Muscle of arm (tissue), 12 donors: ENCODE measurements around the gene NTS. TPM values are rescaled to one million over a fixed set of nuclear protein-coding genes. Genes with fewer than 3 reads are reported as not detected.
A peak's percentile ranks its signal among the peaks of the same experiment; 100 is the strongest.

ENCODE experiments used
- DNase-seq: peaks from one replicate; pipeline ENCODE4 v3.0.0-alpha.2; 2013
- polyA plus RNA-seq, 12 donors: library from polyadenylated mRNA; unstranded; fragments of 120-200 nt; gene quantifications; one replicate each; pipeline ENCODE4 v1.2.1, GENCODE V29; 2013; ENCODE audit not compliant: insufficient read length in 12 of 12

NTS gene
- polyA plus RNA-seq, 12 donors, result 0.74 to 67.2 (median 2.4) TPM; not detected in 1

DNA sequence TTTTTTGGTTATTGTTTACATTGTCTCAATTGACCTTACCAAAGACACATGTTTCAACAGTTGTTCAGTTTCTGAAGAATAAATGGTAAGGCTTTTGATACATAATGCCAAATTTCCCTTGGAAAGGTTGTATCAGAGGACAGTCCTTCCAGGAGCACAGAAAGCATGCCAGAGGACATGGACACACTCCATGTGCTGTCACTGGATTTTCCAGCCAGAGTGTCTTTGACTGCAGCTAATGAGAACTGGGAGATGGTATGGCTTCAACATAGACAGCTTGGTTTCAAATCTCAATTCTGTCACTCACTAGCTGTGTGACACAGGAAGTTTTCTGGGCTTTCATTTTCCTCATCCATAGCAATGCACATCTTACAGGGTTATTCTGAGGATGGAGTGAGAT, 20.6 kb downstream of the NTS start:
- no peak for DNase-seq

DNA sequence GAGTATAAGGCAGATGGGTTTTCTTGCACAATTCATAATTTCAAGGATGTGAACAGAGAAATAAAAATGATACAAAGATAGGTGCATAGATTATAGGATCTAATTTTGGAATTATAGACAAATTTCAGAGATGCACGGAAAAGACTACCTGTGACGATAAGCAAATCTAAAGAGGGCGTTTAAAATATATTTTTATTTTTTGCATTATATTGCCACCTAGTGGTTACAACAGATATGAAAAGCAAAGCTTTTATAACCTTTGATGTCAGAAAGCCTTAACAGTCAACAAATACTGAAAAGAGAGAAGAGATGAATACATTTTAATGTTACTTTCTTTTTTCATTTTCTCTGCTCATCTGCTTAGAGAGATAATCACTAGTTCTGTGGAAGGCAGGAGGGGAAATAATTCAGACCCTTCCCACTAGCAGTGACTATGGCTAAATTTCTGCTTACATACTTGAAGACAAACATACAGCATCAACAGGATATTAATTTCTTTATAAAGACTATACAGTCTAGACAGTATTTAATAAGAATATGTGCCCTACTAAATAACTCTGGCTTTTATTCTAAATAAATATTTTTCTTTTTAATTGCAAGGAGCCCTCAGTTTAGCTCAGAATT, 46.3 kb downstream of the NTS start:
- DNase-seq, result peak; percentile 6

DNA sequence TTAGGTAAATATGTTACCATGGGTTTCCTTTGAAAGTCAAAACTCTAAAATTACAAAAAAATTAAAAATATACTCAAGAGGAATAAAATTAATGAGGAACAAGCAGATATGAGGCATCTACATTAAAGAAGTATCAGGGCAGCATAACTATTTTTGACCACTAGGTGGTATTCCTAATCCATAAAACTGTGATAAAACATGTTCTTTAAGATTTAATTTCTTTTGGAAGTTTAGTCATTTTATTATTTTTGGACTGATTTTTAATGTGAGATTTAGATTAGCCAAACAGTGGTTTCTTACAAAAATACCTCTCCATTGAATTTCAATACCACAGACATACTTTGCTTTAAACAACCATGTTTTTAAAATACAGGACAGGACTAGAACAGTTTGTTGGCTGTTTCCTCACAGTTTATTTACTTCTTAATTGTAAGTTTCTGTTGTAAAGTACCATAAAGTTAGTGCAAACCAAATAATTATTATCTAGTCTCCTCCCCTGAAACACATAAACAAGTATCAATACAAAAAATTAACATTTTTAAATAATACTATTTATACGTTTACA, 49.8 kb downstream of the NTS start:
- peak; percentile 12 for DNase-seq

DNA sequence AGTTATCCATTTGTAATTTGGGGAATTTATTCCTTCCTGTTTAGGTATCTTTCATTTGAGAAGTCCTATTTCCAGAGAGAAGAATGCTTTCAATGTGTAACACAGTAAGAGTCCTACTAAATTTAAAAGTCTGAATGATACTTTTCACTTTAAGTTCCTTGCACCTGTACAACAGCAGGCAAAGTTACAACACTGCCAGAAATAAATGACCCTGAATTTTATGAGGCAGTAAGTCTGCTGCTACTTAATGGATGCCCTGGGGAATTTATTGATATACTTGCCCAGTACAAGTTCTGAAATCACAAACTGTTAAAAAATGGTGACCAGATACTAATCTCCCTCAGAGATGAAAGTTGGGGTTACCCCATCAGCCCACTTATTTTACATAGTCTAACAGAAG, 53.1 kb downstream of the NTS start:
- no peak for DNase-seq

Other genes starting within 250 kb of the NTS start
- 1 to 10 TPM in 11 of 12 donors, not detected in 1; 2.0 to 4.9 (median 3.2) TPM for gene RASSF9, start 37.9 kb upstream of the NTS start, polyA plus RNA-seq